Heart left ventricle (tissue), 13 donors: ENCODE data around the gene SCP2.

ENCODE experiments used
- CTCF ChIP-seq, 12 donors: fragments of 200-600 bp; sonication (generic) in 4 of 12; IDR thresholded peaks; one replicate each; pipeline versions ENCODE4 v1.5.0 to v1.8.0; 2018 to 2022; ENCODE audit warnings: antibody characterized with exemption in 12 of 12, mild to moderate bottlenecking in 5 of 12
- POLR2A ChIP-seq, 2 donors: fragments of 450-650 bp; IDR thresholded peaks; one replicate each; pipeline ENCODE4 v1.6.1; 2017; ENCODE audit warnings: antibody characterized with exemption in 2 of 2, mild to moderate bottlenecking in 2 of 2, moderate library complexity in 2 of 2
- donor health status: ischemic (EF 13 %, LVEDD 7.1; RV severe dilation, severe dysfunction).
- donor health status: DM: no; HTN: yes; CAD: no.
- donor health status: DM: no; HTN: no; CAD: no.
- donor health status: ischemic (EF 25% LVEDD 6.9; RV normal size, moderate dysfunction).
- donor health status: ischemic (EF 25% LVEDD 5.7; RV mildly dilated, moderate dysfunction).
- donor health status: ischemic (EF 35%, LVEDD 5.7; RV mildly dilated, moderate dysfunction).
- donor health status: nonischemic (EF 11% LVEDD 7.7; RV severe dilation, severe dysfunction).
- donor health status: DM: yes; HTN: yes; CAD: no.
- donor health status: PGD.
- donor health status: ischemic (EF 29% LVEDD 5.4; RV normal size, mild dysfunction).
- donor health status: nonischemic (EF 23%, LVEDD 6.1; RV moderate dilation, normal function).

- TF ChIP-seq CTCF (IDR thresholded peaks at IDR 0.05) (no peak), POLR2A (IDR thresholded peaks at IDR 0.05) (no peak)
Observed at GRCh38 chr1:53081384-53082066, 154.4 kb downstream of the SCP2 start.
